IMR-90 (cell line): ENCODE results near the gene WNK1. TPM values are rescaled to one million over a fixed set of nuclear protein-coding genes. Genes with fewer than 3 reads are reported as not detected.

Experiments
- ATAC-seq: fragments of 200-7000 bp; cut with Tn5 transposase; 2 replicates; pipeline ENCODE4 v1.9.1; 2020; ENCODE audit warnings: low read depth, mild to moderate bottlenecking, moderate library complexity
- BruUV-seq: library from RNA; stranded (reverse); fragments of 400-500 nt; replicated peaks from 2 replicates; lab custom pipeline; 2021; lab: Mats Ljungman, UMichigan
- CTCF ChIA-PET: fragments of 300-600 bp; formaldehyde crosslinking; extraction: SDS; loops from one replicate; lab custom pipeline; 2021; ENCODE audit warnings: antibody characterized with exemption; lab: Yijun Ruan, JAX
- POLR2A ChIA-PET: fragments of 300-600 bp; sonication (Branson Sonifier 250); formaldehyde crosslinking; loops from one replicate; lab custom pipeline; 2022; ENCODE audit warnings: antibody characterized with exemption; ENCODE audit not compliant: unreplicated experiment; lab: Charles Lee
- DNase-seq: peaks from one replicate; pipeline ENCODE4 v3.0.0; 2013
- H2AFZ ChIP-seq: replicated peaks from 2 replicates; pipeline ENCODE3; 2013; ENCODE audit warnings: low read length, mild to moderate bottlenecking; ENCODE audit not compliant: poor library complexity
- H2AK5ac ChIP-seq: 2 replicates; pipeline ENCODE4 v1.6.1; 2013; ENCODE audit warnings: low read depth, low read length, inconsistent platforms
- H2AK9ac ChIP-seq: replicated peaks from 2 replicates; pipeline ENCODE3; 2013; ENCODE audit warnings: mild to moderate bottlenecking, low read depth, low read length, moderate library complexity; ENCODE audit not compliant: poor library complexity
- H2BK120ac ChIP-seq: 2 replicates; pipeline ENCODE4 v1.6.1; 2013; ENCODE audit warnings: low read depth, low read length, inconsistent platforms
- H2BK15ac ChIP-seq: 3 replicates; pipeline ENCODE4 v1.6.1; 2013; ENCODE audit warnings: low read depth, low read length, inconsistent platforms
- H2BK20ac ChIP-seq: 2 replicates; pipeline ENCODE4 v1.6.1; 2013; ENCODE audit warnings: low read depth, mild to moderate bottlenecking, inconsistent platforms, low read length, moderate library complexity
- H2BK5ac ChIP-seq: 2 replicates; pipeline ENCODE4 v1.6.1; 2013; ENCODE audit warnings: mild to moderate bottlenecking, low read depth, low read length, inconsistent platforms; ENCODE audit not compliant: poor library complexity, severe bottlenecking
- H3K14ac ChIP-seq: replicated peaks from 2 replicates; pipeline ENCODE4 v1.6.1; 2013; ENCODE audit warnings: low read depth, low read length, inconsistent platforms
- H3K18ac ChIP-seq: 2 replicates; pipeline ENCODE4 v1.6.1; 2013; ENCODE audit warnings: low read depth, low read length, control low read depth
- H3K23ac ChIP-seq: 2 replicates; pipeline ENCODE4 v1.6.1; 2013; ENCODE audit warnings: low read depth, low read length, inconsistent platforms
- H3K27ac ChIP-seq: 2 replicates; pipeline ENCODE4 v1.5.1; 2013; ENCODE audit warnings: mild to moderate bottlenecking, control low read depth, low read length; ENCODE audit not compliant: insufficient read depth
- H3K27me3 ChIP-seq: 2 replicates; pipeline ENCODE4 v1.6.1; 2013; ENCODE audit warnings: low read length; ENCODE audit not compliant: control insufficient read depth, insufficient read depth
- H3K36me3 ChIP-seq: 2 replicates; pipeline ENCODE4 v1.6.1; 2013; ENCODE audit warnings: low read length, mixed read lengths; ENCODE audit not compliant: control insufficient read depth, insufficient read depth
- H3K4ac ChIP-seq: 2 replicates; pipeline ENCODE4 v1.6.1; 2013; ENCODE audit warnings: low read depth, low read length, inconsistent platforms
- H3K4me1 ChIP-seq: 2 replicates; pipeline ENCODE4 v1.6.1; 2013; ENCODE audit warnings: low read length, mixed read lengths; ENCODE audit not compliant: control insufficient read depth, insufficient read depth
- H3K4me2 ChIP-seq: 2 replicates; pipeline ENCODE4 v1.6.1; 2013; ENCODE audit warnings: low read depth, mild to moderate bottlenecking, control low read depth, low read length, moderate library complexity
- H3K4me3 ChIP-seq: 2 replicates; pipeline ENCODE4 v1.5.1; 2013; ENCODE audit warnings: low read depth, mild to moderate bottlenecking, control low read depth, low read length, moderate library complexity; ENCODE audit not compliant: insufficient read depth
- H3K56ac ChIP-seq: 2 replicates; pipeline ENCODE4 v1.6.1; 2013; ENCODE audit warnings: low read length, inconsistent platforms; ENCODE audit not compliant: insufficient read depth; ENCODE audit errors: extremely low read depth
- H3K79me1 ChIP-seq, 2 experiments: 2 replicates each; pipeline ENCODE4 v1.6.1; 2013; ENCODE audit warnings: low read length in 2 of 2, inconsistent platforms in 1 of 2, low read depth in 1 of 2
- H3K9ac ChIP-seq: 2 replicates; pipeline ENCODE4 v1.6.1; 2013; ENCODE audit warnings: low read depth, low read length, control low read depth
- H3K9me1 ChIP-seq: 2 replicates; pipeline ENCODE4 v1.6.1; 2013; ENCODE audit warnings: low read length, inconsistent platforms; ENCODE audit not compliant: insufficient read depth
- H3K9me3 ChIP-seq: 2 replicates; pipeline ENCODE4 v1.6.1; 2013; ENCODE audit warnings: low read length; ENCODE audit not compliant: control insufficient read depth, insufficient read depth
- H4K20me1 ChIP-seq: 2 replicates; pipeline ENCODE4 v1.6.1; 2013; ENCODE audit warnings: low read length, inconsistent platforms; ENCODE audit not compliant: insufficient read depth
- H4K5ac ChIP-seq: 2 replicates; pipeline ENCODE4 v1.6.1; 2013; ENCODE audit warnings: mild to moderate bottlenecking, low read depth, low read length, control low read depth
- H4K8ac ChIP-seq, 2 experiments: 2 replicates each; pipeline ENCODE4 v1.6.1; 2013; ENCODE audit warnings: low read depth in 2 of 2, low read length in 2 of 2, control low read depth in 1 of 2, inconsistent platforms in 1 of 2
- H4K91ac ChIP-seq: 2 replicates; pipeline ENCODE4 v1.6.1; 2013; ENCODE audit warnings: low read depth, low read length, inconsistent platforms; ENCODE audit not compliant: insufficient read depth
- CEBPB ChIP-seq: IDR thresholded peaks from 2 replicates; pipeline ENCODE4 v1.6.1; 2012; ENCODE audit warnings: low read depth, low read length, improper control_type of control experiment
- CHD1 ChIP-seq: IDR thresholded peaks from 2 replicates; pipeline ENCODE4 v1.6.1; 2012; ENCODE audit warnings: low read depth, low read length, improper control_type of control experiment
- CTCF ChIP-seq: conservative IDR thresholded peaks from 2 replicates; pipeline ENCODE4 v1.5.1; 2012; ENCODE audit warnings: mild to moderate bottlenecking, low read depth, low read length, improper control_type of control experiment
- FOS ChIP-seq: fragments of 150-350 bp; IDR thresholded peaks from 2 replicates; pipeline ENCODE4 v1.6.1; 2016; ENCODE audit warnings: low read depth, low read length
- MAFK ChIP-seq: IDR thresholded peaks from 2 replicates; pipeline ENCODE4 v1.6.1; 2012; ENCODE audit warnings: low read depth, low read length, improper control_type of control experiment
- MAZ ChIP-seq: IDR thresholded peaks from 2 replicates; pipeline ENCODE4 v1.6.1; 2012; ENCODE audit warnings: low read depth, mild to moderate bottlenecking, low read length, improper control_type of control experiment, moderate library complexity, borderline replicate concordance
- POLR2A ChIP-seq: IDR thresholded peaks from 2 replicates; pipeline ENCODE4 v1.6.1; 2012; ENCODE audit warnings: mild to moderate bottlenecking, low read depth, low read length
- RAD21 ChIP-seq: IDR thresholded peaks from 2 replicates; pipeline ENCODE4 v1.6.1; 2012; ENCODE audit warnings: low read length, improper control_type of control experiment
- RCOR1 ChIP-seq: IDR thresholded peaks from 2 replicates; pipeline ENCODE4 v1.6.1; 2012; ENCODE audit warnings: mild to moderate bottlenecking, low read length, improper control_type of control experiment; ENCODE audit not compliant: insufficient replicate concordance
- RFX5 ChIP-seq: IDR thresholded peaks from 2 replicates; pipeline ENCODE4 v1.8.0; 2012; ENCODE audit warnings: low read depth, mild to moderate bottlenecking, low read length, moderate library complexity
- SMC3 ChIP-seq: fragments of 150-350 bp; IDR thresholded peaks from 2 replicates; pipeline ENCODE4 v1.6.1; 2016; ENCODE audit warnings: low read depth, mild to moderate bottlenecking, antibody characterized with exemption, low read length, moderate library complexity
- WGBS, 2 experiments: methylation state at CpG; one replicate each; pipeline versions ENCODE4 v1.1.5 to v1.1.7; 2013; ENCODE audit warnings: missing lambda C conversion rate in 2 of 2; ENCODE audit not compliant: insufficient read length in 1 of 2; ENCODE audit errors: extremely low coverage in 2 of 2; 5-methylcytosine and 5-hydroxymethylcytosine counted together
- dilution Hi-C: fragments of 300-500 bp; cut with HindIII; formaldehyde crosslinking; loops from one replicate; pipeline ENCODE4 v1.14.3; 2018; ENCODE audit warnings: low sequenced_read_pairs; ENCODE audit not compliant: unreplicated experiment
- in situ Hi-C: fragments of 300-500 bp; cut with MboI; formaldehyde crosslinking; loops from 3 replicates; pipeline ENCODE4 v1.14.3; 2019; ENCODE audit warnings: low sequenced_read_pairs, inconsistent platforms, mixed read lengths
- intact Hi-C: fragments of 100-400 bp; cut with micrococcal nuclease; formaldehyde crosslinking; loops from 2 replicates; pipeline ENCODE4 v1.10.0; 2022
- polyA plus RNA-seq, 3 experiments: library from polyadenylated mRNA; depleted of rRNA; stranded (reverse); fragments of >200 nt; gene quantifications; 2 replicates each; pipeline ENCODE4 v1.2.3, GENCODE V29; 2012; ENCODE audit warnings: low replicate concordance in 1 of 3
- total RNA-seq: library from RNA; depleted of rRNA; stranded (reverse); fragments of >200 nt; gene quantifications from 2 replicates; pipeline ENCODE4 v1.2.3, GENCODE V29; 2012
- TF ChIP-seq, protein P1 (sequence below): fragments of 150-350 bp; IDR thresholded peaks from 2 replicates; pipeline ENCODE4 v1.6.1; 2016; ENCODE audit warnings: low read depth, mild to moderate bottlenecking, low read length, moderate library complexity, borderline replicate concordance

WNK1 gene
- total and polyA plus RNA-seq, 2 of the 4 experiments (the other 2 are of a cell fraction): 36.9 to 42.8 TPM

GRCh38 chr12:870378-870777 lies 118.0 kb downstream of the WNK1 start:
- Histone ChIP-seq H4K5ac (no peak overlapping the region), H3K79me1 (peaks cover 9 to 12% of the 10 kb centered on the region in 2 experiments; a peak in 2 of 4 replicates), H3K4me2 (no peak overlapping the region), H3K14ac (no peak overlapping the region), H3K4me3 (no peak overlapping the region), H3K9ac (no peak overlapping the region), H2BK15ac (no peak overlapping the region), H3K23ac (no peak overlapping the region), H3K18ac (no peak overlapping the region), H2BK20ac (no peak overlapping the region), H2AK9ac (no peak overlapping the region), H4K20me1 (no peaks in the 10 kb centered on the region), H2BK5ac (no peak overlapping the region), H3K36me3 (peaks cover 26% of the 10 kb centered on the region), H2BK120ac (no peak overlapping the region), H4K8ac (no peak overlapping the region), H3K27me3 (no peaks in the 10 kb centered on the region), H3K9me1 (peaks cover 3% of the 10 kb centered on the region), H3K27ac (no peak overlapping the region), H3K4me1 (no peaks in the 10 kb centered on the region), H4K91ac (no peak overlapping the region), H3K9me3 (no peaks in the 10 kb centered on the region), H3K56ac (no peak overlapping the region), H2AFZ (no peak overlapping the region), H3K4ac (no peak overlapping the region), H2AK5ac (no peak overlapping the region)
- dilution Hi-C loops (no loop called here), intact Hi-C loops (loop anchor here (5.0 kb wide), 1 partner anchor 43 kb away; no protein-coding TSS in a partner anchor), in situ Hi-C loops (no loop called here)
- no TSS peak for BruUV-seq
- no CpG with 5 or more reads among the region's 1 CpG for WGBS, 2 experiments
- ChIA-PET POLR2A (no interaction called here), CTCF (no interaction called here)
- TF ChIP-seq MAZ (no peak), CEBPB (no peak), POLR2A (no peak), CHD1 (no peak), RCOR1 (no peak), RAD21 (no peak), FOS (no peak), RFX5 (no peak), MAFK (no peak), SMC3 (no peak), CTCF (no peak)
- TF ChIP-seq, protein P1, sequence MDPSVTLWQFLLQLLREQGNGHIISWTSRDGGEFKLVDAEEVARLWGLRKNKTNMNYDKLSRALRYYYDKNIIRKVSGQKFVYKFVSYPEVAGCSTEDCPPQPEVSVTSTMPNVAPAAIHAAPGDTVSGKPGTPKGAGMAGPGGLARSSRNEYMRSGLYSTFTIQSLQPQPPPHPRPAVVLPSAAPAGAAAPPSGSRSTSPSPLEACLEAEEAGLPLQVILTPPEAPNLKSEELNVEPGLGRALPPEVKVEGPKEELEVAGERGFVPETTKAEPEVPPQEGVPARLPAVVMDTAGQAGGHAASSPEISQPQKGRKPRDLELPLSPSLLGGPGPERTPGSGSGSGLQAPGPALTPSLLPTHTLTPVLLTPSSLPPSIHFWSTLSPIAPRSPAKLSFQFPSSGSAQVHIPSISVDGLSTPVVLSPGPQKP: no peak
- no peak for DNase-seq
- no peak for ATAC-seq
